H1 (cell line): Measurements from ENCODE around the gene POPDC2. TPM values are rescaled to one million over a fixed set of nuclear protein-coding genes. Genes with fewer than 3 reads are reported as not detected.

Experiments
- CBX8 ChIP-seq: fragments of 300-800, 300-1000 bp; sonication (generic); IDR thresholded peaks from 2 replicates; pipeline ENCODE4 v1.7.1; 2016; ENCODE audit warnings: low read depth, low read length, borderline replicate concordance
- CEBPB ChIP-seq: IDR thresholded peaks from 2 replicates; pipeline ENCODE4 v1.6.1; 2012; ENCODE audit warnings: low read depth, low read length
- MAFK ChIP-seq: IDR thresholded peaks from 2 replicates; pipeline ENCODE4 v1.6.1; 2012; ENCODE audit warnings: low read depth, mild to moderate bottlenecking, improper control_type of control experiment, low read length
- polyA plus RNA-seq, 7 experiments: library from polyadenylated mRNA; depleted of rRNA in 3 of 7; stranded (reverse) in 5 of 7; unstranded in 2 of 7; fragments of >200 nt in 5 of 7; fragments of 200-250 nt in 2 of 7; gene quantifications; 1 replicate in 5 of 7; 2 replicates in 1 of 7; 4 replicates in 1 of 7; pipeline versions ENCODE4 v1.2.1 to v1.2.3, GENCODE V29; 2011 to 2013; ENCODE audit warnings: missing spikeins in 2 of 7, mixed read lengths in 2 of 7
- total RNA-seq: library from RNA; stranded (reverse); fragmentation: NEBNext Ultra II Directional; extraction: Animal tissue kit (Norgen Biotek cat#: 25700); gene quantifications from 2 replicates; pipeline ENCODE4 v1.2.1, GENCODE V29; 2021

POPDC2 gene
- total and polyA plus RNA-seq, 2 of the 8 experiments (the other 6 are each of a cell fraction or from before 2014, with no cell fraction given): 0.65 to 1.1 TPM

DNA sequence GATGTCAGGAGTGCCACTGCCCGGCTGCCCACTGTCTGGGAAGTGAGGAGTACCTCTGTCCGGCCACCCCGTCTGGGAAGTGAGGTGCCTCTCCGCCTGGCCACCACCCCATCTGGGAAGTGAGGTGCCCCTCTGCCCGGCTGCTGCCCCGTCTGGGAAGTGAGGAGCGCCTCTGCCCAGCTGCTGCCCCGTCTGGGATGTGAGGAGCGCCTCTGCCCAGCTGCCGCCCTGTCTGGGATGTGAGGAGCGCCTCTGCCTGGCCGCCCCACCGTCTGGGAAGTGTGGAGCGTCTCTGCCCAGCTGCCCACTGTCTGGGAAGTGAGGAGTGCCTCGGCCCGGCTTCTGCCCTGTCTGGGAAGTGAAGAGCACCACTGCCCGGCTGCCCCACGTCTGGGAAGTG, 13.5 kb upstream of the POPDC2 start (continued):
- TF ChIP-seq CBX8 (no peak), MAFK (no peak), CEBPB (no peak)
